ENCODE results near the gene BEST1.
"Not testable (repeated sequence)": the region's sequence is repeated elsewhere in the genome, so short reads cannot be mapped to it uniquely, and the experiment has no call there.

Gene BEST1

GRCh38 chr11:61963282-61964057, 13.3 kb downstream of the BEST1 start:
- no peak for DNase-seq (ENCODE audit: low read depth in 2 of 2)

- DNase-seq (ENCODE audit: low read depth in 2 of 2): no peak
Measured at GRCh38 chr11:61964058-61964665, 14.0 kb downstream of the BEST1 start.

DNA sequence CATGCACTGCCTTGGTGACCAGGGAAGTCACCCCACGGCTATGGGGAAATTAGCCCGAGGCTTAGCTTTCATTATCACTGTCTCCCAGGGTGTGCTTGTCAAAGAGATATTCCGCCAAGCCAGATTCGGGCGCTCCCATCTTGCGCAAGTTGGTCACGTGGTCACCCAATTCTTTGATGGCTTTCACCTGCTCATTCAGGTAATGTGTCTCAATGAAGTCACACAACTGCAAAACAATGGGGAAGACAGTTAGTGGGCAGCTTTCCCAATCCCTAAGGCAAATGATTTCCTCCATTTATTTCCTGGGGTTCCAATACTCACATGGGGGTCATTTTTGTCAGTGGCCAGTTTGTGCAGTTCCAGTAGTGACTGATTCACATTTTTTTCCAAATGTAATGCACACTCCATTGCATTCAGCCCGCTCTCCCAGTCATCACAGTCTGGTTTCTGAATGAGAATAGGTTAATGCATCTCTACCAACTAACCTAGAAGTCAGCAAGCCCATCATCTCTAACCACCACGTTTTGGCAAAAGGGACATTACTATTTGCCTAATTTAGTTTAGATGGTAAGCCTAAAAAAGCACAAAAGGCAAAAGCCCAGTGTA, 14.6 kb downstream of the BEST1 start:
- not testable (repeated sequence) for DNase-seq (ENCODE audit: low read depth in 2 of 2)

- DNase-seq (ENCODE audit: low read depth in 2 of 2): no peak
Measured at GRCh38 chr11:61966734-61967115, 16.6 kb downstream of the BEST1 start.

GRCh38 chr11:61967116-61967923, 17.2 kb downstream of the BEST1 start, which contains the start of gene FTH1:
FTH1 (minus strand) TSS chr11:61967634; CDS start chr11:61967425, 209 bp downstream.
- DNase-seq (ENCODE audit: low read depth in 2 of 2): peak; percentile 62 to 74

DNA sequence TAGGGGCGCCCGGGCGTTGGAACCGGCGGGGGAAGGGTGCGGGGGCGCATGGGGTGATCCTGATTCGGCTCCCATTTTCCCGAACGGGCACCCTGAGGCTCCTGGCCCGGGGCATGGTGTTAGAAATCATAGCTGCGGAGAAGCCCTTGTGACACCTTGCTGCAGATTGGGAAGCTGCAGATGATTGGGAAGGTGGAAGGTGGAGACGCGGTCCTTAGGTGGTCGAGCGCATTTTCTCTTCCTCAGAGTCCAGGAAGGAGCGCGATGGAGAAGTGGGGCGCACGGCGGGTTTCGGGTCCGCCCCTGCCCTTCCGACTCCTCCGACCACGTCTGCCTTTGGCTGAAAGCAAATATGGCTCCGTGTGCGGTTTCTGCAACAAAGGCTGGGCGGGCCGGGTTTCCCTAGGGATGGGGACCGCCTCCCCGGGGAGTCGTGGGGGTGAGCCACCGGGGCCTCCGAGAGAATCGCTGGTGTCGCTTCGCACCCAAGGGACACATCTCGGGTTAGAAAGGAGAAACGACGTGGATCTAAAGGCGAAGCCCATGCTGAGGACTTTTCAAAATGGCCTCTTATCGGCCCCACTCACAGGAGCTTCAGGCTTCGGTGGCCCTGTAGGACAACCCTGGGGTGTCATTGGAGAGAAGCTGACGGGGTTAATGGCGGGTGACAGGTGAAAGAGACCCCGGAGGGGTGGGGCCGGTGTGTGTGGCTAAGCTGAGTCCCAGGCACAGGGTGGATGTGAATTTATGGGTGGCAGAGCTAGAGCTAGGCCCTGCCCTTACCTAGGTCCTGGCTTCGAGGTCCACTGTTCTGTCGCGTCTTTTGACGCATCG, 18.0 kb downstream of the BEST1 start:
- DNase-seq (ENCODE audit: low read depth in 2 of 2): no peak

DNA sequence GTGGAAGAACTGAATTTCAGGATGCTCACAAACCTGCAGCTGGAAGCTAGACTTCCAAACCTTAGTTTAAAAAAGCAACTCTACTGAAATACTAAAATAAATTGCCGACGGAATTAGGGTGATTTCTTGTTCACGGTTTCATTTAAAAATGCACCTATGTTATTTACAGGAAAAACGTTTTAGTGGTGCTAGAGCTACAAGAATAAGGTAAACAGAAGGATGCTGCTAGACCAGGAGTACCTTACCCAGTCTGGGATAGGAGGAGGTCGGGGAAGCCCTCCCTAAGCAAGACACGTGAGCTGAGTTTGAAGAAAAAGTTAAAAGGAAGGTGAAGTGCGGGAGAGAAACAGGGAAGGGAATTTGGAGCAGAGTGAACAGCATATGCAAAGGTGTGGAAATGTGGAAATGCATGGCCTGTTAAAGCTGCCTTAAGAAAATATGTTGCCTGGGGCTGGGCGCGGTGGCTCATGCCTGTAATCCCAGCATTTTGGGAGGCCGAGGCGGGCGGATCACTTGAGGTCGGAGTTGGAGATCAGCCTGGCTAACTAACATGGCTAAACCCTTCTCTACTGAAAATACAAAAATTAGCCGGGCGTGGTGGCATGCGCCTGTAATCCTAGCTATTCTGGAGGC, 18.7 kb downstream of the BEST1 start:
- DNase-seq (ENCODE audit: low read depth in 2 of 2): no peak

DNA sequence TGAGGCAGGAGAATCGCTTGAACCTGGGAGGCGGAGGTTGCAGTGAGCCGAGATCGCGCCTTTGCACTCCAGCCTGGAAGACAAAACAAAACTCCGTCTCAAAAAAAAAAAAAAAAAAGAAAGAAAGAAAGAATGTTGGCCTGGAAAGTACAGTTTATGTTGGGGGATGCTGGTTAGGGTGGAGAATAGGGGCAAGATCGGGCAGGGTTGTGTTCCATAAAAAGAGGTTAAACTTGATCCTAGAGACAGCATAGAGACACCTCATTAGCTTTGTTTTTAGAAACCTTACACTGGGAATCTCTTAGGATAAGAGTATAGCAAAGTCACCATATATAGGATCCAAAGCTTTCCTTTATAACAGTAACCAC, 19.2 kb downstream of the BEST1 start:
- DNase-seq (ENCODE audit: low read depth in 2 of 2): no peak

DNA sequence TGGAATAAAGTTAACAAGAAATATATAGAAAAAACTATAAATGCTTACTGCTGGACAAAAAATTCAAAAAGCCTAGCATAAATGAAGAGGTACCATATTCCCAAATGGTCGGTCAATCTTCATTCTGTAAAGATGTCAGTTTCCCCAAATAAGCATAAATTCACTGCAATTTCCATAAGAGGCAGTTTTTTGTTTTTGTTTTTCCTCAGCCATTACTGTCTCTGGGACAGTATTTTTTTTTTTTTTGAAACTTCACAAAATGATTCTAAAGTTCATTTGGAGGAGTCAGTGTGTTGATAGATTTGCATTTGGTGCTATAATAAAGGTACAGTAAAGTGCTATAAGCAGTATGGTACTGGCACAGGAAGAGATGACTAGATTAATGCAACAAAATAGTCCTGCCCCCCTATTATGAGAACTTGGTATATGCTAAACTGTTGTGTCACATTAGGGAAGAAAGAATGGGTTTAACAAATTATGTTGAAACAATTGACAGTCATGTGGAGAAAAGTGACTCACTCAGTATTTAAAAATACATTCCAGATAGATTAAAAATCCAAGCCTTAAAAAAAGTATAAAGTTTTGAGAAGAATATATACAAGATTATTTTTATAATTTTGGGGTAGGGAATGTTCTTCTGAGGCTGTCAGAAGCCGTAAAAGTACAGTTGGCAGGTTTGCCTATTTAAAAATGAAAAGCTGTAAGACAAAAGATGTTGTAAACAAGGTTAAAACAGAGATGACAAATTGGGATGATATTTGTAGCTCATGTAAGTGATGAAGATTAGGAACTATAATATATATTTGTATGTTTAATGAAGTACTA, 19.9 kb downstream of the BEST1 start:
- no peak for DNase-seq (ENCODE audit: low read depth in 2 of 2)

DNA sequence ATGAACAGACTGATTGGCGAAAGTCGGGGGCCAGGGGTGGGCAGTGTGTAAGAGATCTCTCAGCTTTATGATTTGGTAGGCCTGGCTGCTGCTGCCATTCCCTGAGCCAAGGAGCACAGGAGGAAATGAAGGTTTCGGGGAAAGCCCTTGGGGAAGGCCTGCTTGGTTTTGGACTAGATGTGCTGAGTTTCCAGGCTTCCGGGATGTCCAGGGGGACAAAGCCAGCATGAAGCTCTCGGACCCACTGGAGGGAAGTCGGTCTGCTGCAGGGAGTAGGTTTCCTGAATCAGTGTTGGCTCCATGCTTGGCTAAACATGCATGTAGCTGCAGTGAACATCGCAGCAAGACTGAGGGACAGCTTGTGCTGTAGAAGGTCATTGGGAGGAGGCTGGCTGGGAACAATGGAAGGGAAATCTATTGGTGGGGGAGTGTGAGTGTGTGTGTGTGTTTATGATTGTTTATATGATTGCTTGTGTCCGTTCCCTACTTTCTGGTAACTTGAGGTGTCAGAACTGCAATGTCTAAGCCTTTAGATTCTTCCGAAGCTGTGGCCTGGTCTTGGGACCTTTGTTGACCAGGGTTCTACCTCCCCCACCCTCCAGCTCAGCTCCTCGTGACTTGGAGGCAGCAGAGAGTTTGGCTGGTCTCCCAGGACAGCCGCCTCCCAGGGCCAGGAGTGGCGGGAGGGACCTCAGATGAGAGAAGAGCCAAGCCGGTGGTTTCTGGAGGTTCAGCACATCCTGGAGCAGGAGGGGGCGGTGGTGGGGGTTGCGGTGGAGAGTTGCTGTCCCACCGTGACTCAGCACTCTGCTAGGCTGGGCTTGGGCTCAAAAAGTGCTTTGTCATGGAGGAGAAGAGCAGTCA, 21.3 kb downstream of the BEST1 start:
- DNase-seq (ENCODE audit: low read depth in 2 of 2): peak in 1 of 2 donors; percentile 8

- DNase-seq (ENCODE audit: low read depth in 2 of 2): no peak
Measured at GRCh38 chr11:61972112-61972671, 22.0 kb downstream of the BEST1 start.

DNA sequence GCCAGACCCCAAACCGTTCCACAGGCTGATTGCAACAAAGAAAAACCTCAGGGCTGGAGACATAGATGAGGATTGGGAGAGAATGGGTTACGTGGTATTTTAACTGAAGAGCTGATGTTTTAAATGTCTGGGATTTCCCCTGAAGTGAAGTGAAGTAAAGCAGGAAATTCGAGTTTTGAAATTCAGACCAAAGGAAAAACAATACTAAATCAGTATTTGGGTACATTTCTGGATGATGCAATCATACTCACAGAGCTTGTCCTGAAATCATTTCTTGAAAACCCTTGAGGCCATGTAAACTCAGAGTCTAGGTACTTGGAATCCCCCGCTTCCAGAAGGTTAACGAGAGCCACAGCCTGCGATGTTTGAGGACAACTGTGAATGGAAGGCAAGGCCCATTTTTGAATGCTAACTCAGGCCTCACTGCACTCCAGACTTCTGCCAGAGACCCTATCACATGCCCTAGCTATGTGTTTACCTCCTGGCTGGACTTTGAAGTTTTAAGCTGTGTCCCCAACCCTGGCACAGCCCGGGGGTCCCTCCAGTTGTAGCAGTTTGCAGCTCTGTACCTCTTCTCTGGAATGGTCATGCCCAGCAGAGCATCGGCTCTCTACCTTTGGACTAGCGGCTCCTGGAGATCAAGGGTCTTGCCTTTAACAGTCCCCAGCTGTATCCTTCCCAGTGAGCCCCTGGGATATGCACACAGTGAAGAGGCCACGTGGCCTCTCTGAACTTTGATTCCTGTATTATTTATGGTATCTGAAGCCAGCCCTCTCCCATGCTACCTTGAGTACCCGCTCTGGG, 22.7 kb downstream of the BEST1 start:
- DNase-seq (ENCODE audit: low read depth in 2 of 2): no peak

DNA sequence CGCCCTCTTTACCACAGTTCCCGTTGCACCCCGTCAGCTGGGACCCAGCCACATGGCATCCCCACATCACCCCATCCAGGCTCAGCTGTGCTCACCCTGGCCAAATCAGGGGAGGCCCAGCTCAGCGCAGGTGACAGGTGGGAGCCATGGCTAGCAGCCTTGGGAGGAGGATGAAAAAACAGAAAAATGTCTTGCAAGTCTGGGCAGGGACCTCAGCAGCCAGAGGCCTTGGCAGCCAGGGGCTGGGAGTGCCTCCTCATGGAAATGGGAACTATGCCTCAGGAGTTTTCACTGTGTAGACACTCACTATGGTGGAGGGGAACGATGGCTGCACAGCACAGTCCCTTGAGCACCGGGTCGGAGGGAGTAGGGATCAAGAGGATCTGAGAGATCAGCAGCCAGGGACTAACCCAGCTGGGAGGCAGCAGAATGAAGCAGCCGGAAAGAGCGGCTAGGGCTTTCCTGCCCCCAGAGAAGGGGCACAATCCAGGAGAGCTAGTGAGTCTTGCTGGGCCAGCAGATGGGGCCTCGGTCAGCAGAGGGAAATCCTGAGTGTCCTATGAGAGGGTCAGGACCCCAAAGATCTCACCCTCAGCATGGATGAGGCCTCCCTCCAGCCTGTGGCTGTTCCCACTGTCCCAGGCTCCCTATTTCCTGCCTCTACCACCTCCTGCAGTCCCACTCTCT, 23.5 kb downstream of the BEST1 start:
- DNase-seq (ENCODE audit: low read depth in 2 of 2): no peak

GRCh38 chr11:61974766-61975631, 24.8 kb downstream of the BEST1 start:
- DNase-seq (ENCODE audit: low read depth in 2 of 2): no peak

GRCh38 chr11:61975638-61976419, 25.7 kb downstream of the BEST1 start:
- DNase-seq (ENCODE audit: low read depth in 2 of 2): no peak

All from stimulated activated CD8-positive, alpha-beta memory T cell treated with anti-CD3 and anti-CD28 coated beads, Interleukin-15, amount 100 ng/mL, for 4 hours (primary cell).